Nephron progenitor cell (in vitro differentiated cells): ENCODE results near the gene FAR2.

Experiments
- DNase-seq: peaks from one replicate; pipeline ENCODE4 v3.0.0; 2021
- H3K27ac Mint-ChIP-seq: 2 replicates; pipeline ENCODE4 v1.8.0; 2021; ENCODE audit warnings: mild to moderate bottlenecking, moderate library complexity, mixed read lengths
- H3K27me3 Mint-ChIP-seq: 2 replicates; pipeline ENCODE4 v1.8.0; 2021; ENCODE audit warnings: mild to moderate bottlenecking, low read depth, mixed read lengths; ENCODE audit not compliant: poor library complexity
- H3K36me3 Mint-ChIP-seq: 2 replicates; pipeline ENCODE4 v1.8.0; 2021; ENCODE audit warnings: low read depth, mixed read lengths
- H3K4me1 Mint-ChIP-seq: 2 replicates; pipeline ENCODE4 v1.8.0; 2021; ENCODE audit warnings: mixed read lengths
- H3K4me3 Mint-ChIP-seq: 2 replicates; pipeline ENCODE4 v1.8.0; 2021; ENCODE audit warnings: mild to moderate bottlenecking, moderate library complexity, mixed read lengths
- H3K9me3 Mint-ChIP-seq: 2 replicates; pipeline ENCODE4 v1.8.0; 2021; ENCODE audit warnings: mild to moderate bottlenecking, moderate library complexity, mixed read lengths
- TF ChIP-seq, protein P1 (sequence below): fragments of 200-600 bp; sonication (generic); IDR thresholded peaks from 2 replicates; pipeline ENCODE4 v1.5.0; 2021; ENCODE audit warnings: antibody characterized with exemption

The FAR2 gene

DNA sequence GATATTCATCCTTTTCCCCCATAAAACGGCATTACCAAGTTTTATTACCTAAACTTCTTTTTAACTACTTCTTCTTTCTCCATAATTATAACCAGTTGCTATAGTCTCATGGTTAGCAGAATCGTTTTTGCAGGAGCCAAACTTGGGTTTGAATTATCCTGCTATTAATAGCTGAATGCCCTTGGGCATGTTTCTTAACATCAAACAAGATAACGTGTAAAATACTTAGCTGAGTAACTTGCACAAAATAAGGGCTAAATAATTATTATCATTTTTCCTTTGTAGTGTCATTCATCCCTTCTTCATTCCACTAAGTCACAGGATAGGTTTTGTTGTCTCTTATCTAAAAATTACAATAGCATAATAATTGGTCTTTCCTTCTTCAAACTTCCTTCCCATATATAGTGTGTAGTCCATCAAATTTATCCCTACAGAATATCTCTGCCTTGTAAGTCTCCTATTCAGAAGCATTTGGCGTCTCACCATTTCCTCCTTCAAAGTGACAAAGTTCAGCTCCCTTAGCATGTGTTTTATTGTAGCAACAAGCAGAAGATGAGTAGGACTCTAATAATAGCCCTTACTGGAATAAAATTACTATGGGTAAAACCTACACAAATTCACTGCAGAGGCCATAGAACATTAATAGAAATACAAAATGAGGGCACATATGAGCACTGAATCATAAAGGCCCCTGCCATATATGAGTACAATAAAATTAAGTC lies 63.8 kb downstream of the FAR2 start:
- DNase-seq, result no peak
- TF ChIP-seq, protein P1, sequence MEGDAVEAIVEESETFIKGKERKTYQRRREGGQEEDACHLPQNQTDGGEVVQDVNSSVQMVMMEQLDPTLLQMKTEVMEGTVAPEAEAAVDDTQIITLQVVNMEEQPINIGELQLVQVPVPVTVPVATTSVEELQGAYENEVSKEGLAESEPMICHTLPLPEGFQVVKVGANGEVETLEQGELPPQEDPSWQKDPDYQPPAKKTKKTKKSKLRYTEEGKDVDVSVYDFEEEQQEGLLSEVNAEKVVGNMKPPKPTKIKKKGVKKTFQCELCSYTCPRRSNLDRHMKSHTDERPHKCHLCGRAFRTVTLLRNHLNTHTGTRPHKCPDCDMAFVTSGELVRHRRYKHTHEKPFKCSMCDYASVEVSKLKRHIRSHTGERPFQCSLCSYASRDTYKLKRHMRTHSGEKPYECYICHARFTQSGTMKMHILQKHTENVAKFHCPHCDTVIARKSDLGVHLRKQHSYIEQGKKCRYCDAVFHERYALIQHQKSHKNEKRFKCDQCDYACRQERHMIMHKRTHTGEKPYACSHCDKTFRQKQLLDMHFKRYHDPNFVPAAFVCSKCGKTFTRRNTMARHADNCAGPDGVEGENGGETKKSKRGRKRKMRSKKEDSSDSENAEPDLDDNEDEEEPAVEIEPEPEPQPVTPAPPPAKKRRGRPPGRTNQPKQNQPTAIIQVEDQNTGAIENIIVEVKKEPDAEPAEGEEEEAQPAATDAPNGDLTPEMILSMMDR, result no peak
- no peak overlapping the region for H3K27ac Mint-ChIP-seq
- peaks cover 8% of the 10 kb centered on the region for H3K27me3 Mint-ChIP-seq
- no peaks in the 10 kb centered on the region for H3K9me3 Mint-ChIP-seq
- no peak overlapping the region for H3K4me3 Mint-ChIP-seq
- H3K4me1 Mint-ChIP-seq, result peaks cover 30% of the 10 kb centered on the region
- H3K36me3 Mint-ChIP-seq, result no peaks in the 10 kb centered on the region

DNA sequence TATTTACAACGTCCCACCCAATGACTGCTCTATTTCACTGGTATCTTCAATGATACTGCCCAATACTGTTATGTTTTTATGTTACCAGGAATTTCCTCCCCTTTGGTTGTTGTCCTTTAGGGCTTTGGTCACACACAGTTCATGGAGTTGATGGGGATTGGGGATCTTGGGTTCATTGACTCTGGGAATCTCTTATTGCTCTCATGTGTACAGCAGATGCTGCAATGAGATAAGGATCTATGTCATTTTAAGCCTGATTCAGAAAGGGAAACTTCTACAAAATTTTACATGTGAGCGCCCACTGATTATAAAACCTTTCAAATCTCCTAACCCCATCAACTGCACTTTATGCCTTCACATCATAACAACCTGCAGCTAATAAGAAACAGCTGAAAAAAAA lies 67.2 kb downstream of the FAR2 start:
- H3K4me1 Mint-ChIP-seq, result peaks cover 17% of the 10 kb centered on the region
- H3K4me3 Mint-ChIP-seq, result no peak overlapping the region
- TF ChIP-seq, protein P1, result no peak
- H3K27ac Mint-ChIP-seq, result no peak overlapping the region
- no peaks in the 10 kb centered on the region for H3K9me3 Mint-ChIP-seq
- no peak for DNase-seq
- H3K36me3 Mint-ChIP-seq, result no peaks in the 10 kb centered on the region
- H3K27me3 Mint-ChIP-seq, result peaks cover 5% of the 10 kb centered on the region

DNA sequence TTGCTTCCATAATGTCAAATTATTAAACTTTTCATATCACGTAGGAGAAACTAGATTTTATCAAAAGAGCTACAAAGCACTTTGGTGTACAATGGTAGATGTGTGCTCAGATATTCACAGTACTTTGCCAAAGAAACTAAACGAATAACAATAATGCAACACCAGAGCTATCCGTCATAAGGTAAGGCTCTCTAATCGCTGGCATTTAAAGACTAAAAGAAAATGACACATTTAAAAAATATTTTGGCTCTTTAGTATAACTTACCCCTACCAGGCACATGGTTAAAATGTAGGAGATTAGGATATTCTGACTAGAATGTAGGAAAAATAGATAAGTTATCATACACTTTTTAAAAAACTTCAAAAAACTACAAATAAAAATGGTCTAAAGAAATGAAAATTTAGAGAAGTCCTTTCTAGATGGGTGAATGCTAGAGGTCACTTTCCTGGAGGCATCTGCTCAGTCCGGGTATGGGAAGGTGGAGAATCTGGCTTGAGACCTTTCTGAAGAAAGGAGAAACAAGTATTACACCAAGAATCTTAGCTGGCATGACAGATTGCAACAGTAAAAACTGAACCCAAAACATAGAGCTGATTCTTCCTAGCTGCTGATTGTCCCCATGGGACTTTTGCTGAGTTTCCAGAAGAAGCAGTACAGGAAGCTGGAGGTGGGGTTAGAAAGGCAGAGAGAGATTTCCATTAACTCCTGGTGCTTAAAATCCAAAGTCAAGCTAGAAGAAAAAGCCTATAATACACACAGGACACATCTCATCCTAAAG lies 67.9 kb downstream of the FAR2 start:
- TF ChIP-seq, protein P1, result no peak
- Mint-ChIP-seq H3K27ac (peak overlapping the region; percentile 56), H3K36me3 (no peaks in the 10 kb centered on the region), H3K9me3 (peaks cover under 1% of the 10 kb centered on the region), H3K4me1 (peaks cover 17% of the 10 kb centered on the region), H3K4me3 (peak overlapping the region; percentile 15), H3K27me3 (peaks cover 5% of the 10 kb centered on the region)
- no peak for DNase-seq

DNA sequence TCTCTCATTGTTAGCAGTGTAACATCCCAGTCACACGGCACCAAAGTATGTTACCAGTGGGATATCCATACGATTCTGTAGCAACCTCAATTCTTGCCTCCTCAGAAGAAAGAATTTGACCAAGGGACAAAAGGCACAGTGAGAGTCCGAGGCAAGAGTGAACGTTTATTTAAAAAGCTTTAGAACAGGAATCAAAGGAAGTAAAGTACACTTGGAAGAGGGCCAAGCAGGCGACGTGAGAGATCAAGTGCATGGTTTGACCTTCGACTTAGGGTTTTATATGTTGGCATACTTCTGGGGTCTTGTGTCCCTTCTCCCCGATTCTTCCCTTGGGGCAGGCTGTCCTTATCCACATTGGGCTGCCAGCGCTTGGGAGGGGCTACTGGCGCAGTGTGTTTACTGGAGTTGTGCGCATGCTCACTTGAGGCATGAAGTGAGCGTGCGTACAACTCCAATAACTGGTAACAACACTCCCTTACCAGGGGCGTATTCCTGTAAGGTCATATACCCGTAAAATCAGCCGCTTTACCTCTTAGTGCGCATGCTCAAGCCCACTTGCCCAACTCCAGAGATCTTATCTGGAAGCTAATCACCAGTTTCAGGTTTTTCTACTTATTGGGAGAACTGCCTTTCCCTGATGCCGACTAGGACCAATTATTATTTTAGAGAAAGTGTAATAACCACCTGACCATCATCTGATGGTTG lies 71.7 kb downstream of the FAR2 start:
- no peak for DNase-seq
- Mint-ChIP-seq H3K27me3 (no peaks in the 10 kb centered on the region), H3K9me3 (peaks cover 4% of the 10 kb centered on the region), H3K4me1 (peaks cover 17% of the 10 kb centered on the region), H3K4me3 (no peak overlapping the region), H3K36me3 (no peaks in the 10 kb centered on the region), H3K27ac (no peak overlapping the region)
- TF ChIP-seq, protein P1, result no peak

DNA sequence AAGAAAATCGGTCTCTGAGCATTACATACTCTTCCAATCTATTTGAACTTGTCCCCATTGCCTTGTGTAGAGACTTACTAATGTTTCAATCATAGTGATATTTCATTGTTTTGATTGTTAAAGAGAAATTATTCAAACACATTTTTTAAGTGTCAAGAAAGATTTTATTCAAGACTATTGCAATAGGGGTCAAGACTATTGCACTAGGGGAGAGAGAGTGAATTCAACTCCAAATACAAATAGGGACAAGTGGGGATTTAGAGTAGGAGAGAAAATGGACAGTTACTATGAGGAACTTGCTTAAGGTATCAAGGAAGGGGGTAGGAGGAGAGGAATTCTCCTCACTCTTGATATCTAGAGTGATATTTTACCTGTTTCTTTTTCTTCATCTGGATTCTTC lies 73.1 kb downstream of the FAR2 start:
- Mint-ChIP-seq H3K9me3 (peaks cover 4% of the 10 kb centered on the region), H3K36me3 (no peaks in the 10 kb centered on the region), H3K27ac (no peak overlapping the region), H3K4me1 (peaks cover 3% of the 10 kb centered on the region), H3K4me3 (no peak overlapping the region), H3K27me3 (no peaks in the 10 kb centered on the region)
- TF ChIP-seq, protein P1, result no peak
- DNase-seq, result no peak
